Psoas muscle (tissue), 8 donors: ENCODE results near the gene RABIF. TPM values are rescaled to one million over a fixed set of nuclear protein-coding genes. Genes with fewer than 3 reads are reported as not detected.
"Not testable (repeated sequence)": the region's sequence is repeated elsewhere in the genome, so short reads cannot be mapped to it uniquely, and the experiment has no call there.

Experiments used
- ATAC-seq, 4 donors: fragments of 200-7000 bp; cut with Tn5 transposase; one replicate each; pipeline ENCODE4 v1.9.1; 2020; ENCODE audit warnings: moderate library complexity in 3 of 4, mild to moderate bottlenecking in 2 of 4
- DNase-seq, 2 donors: peaks; one replicate each; pipeline ENCODE4 v3.0.0-alpha.2; 2020
- H3K27ac ChIP-seq: fragments of 200-600 bp; one replicate; pipeline ENCODE4 v1.8.0; 2022
- H3K27me3 ChIP-seq, 3 donors: fragments of 200-600 bp in 1 of 3; one replicate each; pipeline versions ENCODE4 v1.6.1 to v1.8.0; 2013 to 2022; ENCODE audit warnings: low read length in 2 of 3, mild to moderate bottlenecking in 2 of 3, moderate library complexity in 1 of 3; ENCODE audit not compliant: insufficient read depth in 3 of 3
- H3K36me3 ChIP-seq, 2 donors: fragments of 200-600 bp in 1 of 2; one replicate each; pipeline versions ENCODE4 v1.6.1 to v1.8.0; 2013 to 2022; ENCODE audit warnings: low read depth in 1 of 2, mild to moderate bottlenecking in 1 of 2, moderate library complexity in 1 of 2; ENCODE audit not compliant: insufficient read depth in 1 of 2
- H3K4me1 ChIP-seq: fragments of 200-600 bp; one replicate; pipeline ENCODE4 v1.8.0; 2022
- H3K4me3 ChIP-seq: fragments of 200-600 bp; one replicate; pipeline ENCODE4 v1.8.0; 2022; ENCODE audit warnings: mild to moderate bottlenecking
- H3K9me3 ChIP-seq: fragments of 200-600 bp; one replicate; pipeline ENCODE4 v1.8.0; 2022
- CTCF ChIP-seq: fragments of 200-600 bp; IDR thresholded peaks from one replicate; pipeline ENCODE4 v1.8.0; 2022; ENCODE audit warnings: antibody characterized with exemption
- WGBS, 3 donors: extraction: QIAGEN DNeasy Blood & Tissue Kit; methylation state at CpG; one replicate each; pipeline versions ENCODE4 v1.1.6 to v1.1.7; 2013; 5-methylcytosine and 5-hydroxymethylcytosine counted together
- intact Hi-C, 2 donors: fragments of 100-400 bp; cut with DNase I; formaldehyde crosslinking; loops; one replicate each; pipeline versions ENCODE4 v1.11.0 to v1.14.2; 2022
- polyA plus RNA-seq, 3 donors: library from polyadenylated mRNA; stranded (reverse); fragments of 200-250 nt; gene quantifications; one replicate each; pipeline ENCODE4 v1.2.3, GENCODE V29; 2013
- total RNA-seq, 4 donors: library from RNA; stranded (reverse); fragmentation: NEBNext Ultra II Directional in 2 of 4; extraction: Animal tissue kit (Norgen Biotek cat#: 25700) in 2 of 4; gene quantifications; one replicate each; pipeline versions ENCODE4 v1.2.1 to v1.2.4, GENCODE V29; 2021 to 2023
- donor health status: healthy with polysubstance abuse.
- donor health status: DM: no; HTN: no; CAD: no; lungs with moderate emphysema.
- donor health status: Bipolar disorder and iron deficiency.
- donor health status: healthy.
- donor health status: DM: yes; HTN: yes; CAD: no.
- donor health status: DM: no; HTN: no; CAD: no.
- donor health status: DM: no; HTN: no; CAD: no.
- donor health status: DM: yes; HTN: yes; CAD: no.

The RABIF gene
- total and polyA plus RNA-seq, 7 donors: 3.6 to 12.1 (median 7.0) TPM

GRCh38 chr1:202919615-202920014 lies 30.7 kb upstream of the RABIF start:
- intact Hi-C loops: loop anchor here in 1 of 2 donors (10.0 kb wide), 1 partner anchor 165 kb away; no protein-coding TSS in a partner anchor
- H3K36me3 ChIP-seq: peaks cover 3 to 70% of the 10 kb centered on the region in 2 donors

GRCh38 chr1:202915146-202915545 lies 26.2 kb upstream of the RABIF start:
- no peak for DNase-seq
- no peaks in the 10 kb centered on the region for H3K27me3 ChIP-seq
- no peak overlapping the region for H3K27ac ChIP-seq
- no peak for TF ChIP-seq CTCF
- ATAC-seq: no peak
- H3K4me3 ChIP-seq: no peak overlapping the region
- H3K4me1 ChIP-seq: no peaks in the 10 kb centered on the region
- peaks cover 12 to 98% of the 10 kb centered on the region in 2 donors for H3K36me3 ChIP-seq
- no peaks in the 10 kb centered on the region for H3K9me3 ChIP-seq
- intact Hi-C loops: loop anchor here in 1 of 2 donors (10.0 kb wide), 1 partner anchor 160 kb away; no protein-coding TSS in a partner anchor

More at GRCh38 chr1:202919615-202920014, 30.7 kb upstream of the RABIF start:
- Histone ChIP-seq H3K4me3 (no peak overlapping the region), H3K4me1 (peaks cover 16% of the 10 kb centered on the region), H3K9me3 (no peaks in the 10 kb centered on the region), H3K27ac (no peak overlapping the region), H3K27me3 (no peaks in the 10 kb centered on the region)
- TF ChIP-seq CTCF: no peak
- no peak for DNase-seq
- ATAC-seq: no peak

GRCh38 chr1:202912476-202912875 lies 23.5 kb upstream of the RABIF start:
- not testable (repeated sequence) for H3K27ac ChIP-seq, H3K4me3 ChIP-seq, H3K9me3 ChIP-seq, DNase-seq, ATAC-seq, H3K27me3 ChIP-seq, H3K4me1 ChIP-seq
- intact Hi-C loops: loop anchor here in 1 of 2 donors (10.0 kb wide), 1 partner anchor 158 kb away; no protein-coding TSS in a partner anchor
- peaks cover 12 to 100% of the 10 kb centered on the region in 2 donors for H3K36me3 ChIP-seq
- 96 to 97% (median 97%) methylated on average over 4 of the region's 4 CpGs for WGBS, 3 donors

GRCh38 chr1:202909494-202909893 lies 20.5 kb upstream of the RABIF start:
- H3K27ac ChIP-seq: no peak overlapping the region
- H3K4me1 ChIP-seq: no peaks in the 10 kb centered on the region
- intact Hi-C loops: no loop called here
- H3K27me3 ChIP-seq: no peaks in the 10 kb centered on the region
- no peak for TF ChIP-seq CTCF
- H3K9me3 ChIP-seq: no peaks in the 10 kb centered on the region
- no peak overlapping the region for H3K4me3 ChIP-seq
- 65 to 79% (median 73%) methylated on average over 1 of the region's 1 CpG for WGBS, 3 donors
- DNase-seq (no peak), ATAC-seq (no peak)
- H3K36me3 ChIP-seq: peaks cover 9 to 96% of the 10 kb centered on the region in 2 donors

- intact Hi-C loops: no loop called here
- H3K9me3 ChIP-seq: no peaks in the 10 kb centered on the region
- H3K36me3 ChIP-seq: peaks cover 6 to 96% of the 10 kb centered on the region in 2 donors
These were observed 20.0 kb upstream of the RABIF start for GRCh38 chr1:202908998-202909397.

More at GRCh38 chr1:202908998-202909397, 20.0 kb upstream of the RABIF start:
- 95 to 99% (median 97%) methylated on average over 6 of the region's 6 CpGs for WGBS, 3 donors
- Histone ChIP-seq H3K4me1 (no peaks in the 10 kb centered on the region), H3K4me3 (no peak overlapping the region), H3K27me3 (no peaks in the 10 kb centered on the region), H3K27ac (no peak overlapping the region)
- no peak for ATAC-seq
- no peak for DNase-seq
- no peak for TF ChIP-seq CTCF
